Measurements from ENCODE around the gene TEX264.

- TF ChIP-seq EP300 (IDR thresholded peaks at IDR 0.05; ENCODE audit: low read depth), result no peak
- TF ChIP-seq CTCF (IDR thresholded peaks at IDR 0.05), result peak in 1 of 5 experiments; percentile 2
Observed at GRCh38 chr3:51719410-51720025, 48.5 kb downstream of the TEX264 start.
